GM21390 (cell line): ENCODE results near the gene YEATS2.
A peak's percentile ranks its signal among the peaks of the same experiment; 100 is the strongest.

ENCODE experiments used
- ATAC-seq: cut with Tn5 transposase; IDR thresholded peaks from one replicate; pipeline ENCODE4 v1.9.1; 2021; ENCODE audit not compliant: unreplicated experiment

Gene YEATS2

GRCh38 chr3:183810643-183811594 lies 113.3 kb downstream of the YEATS2 start:
- no peak for ATAC-seq

GRCh38 chr3:183811638-183812037 lies 114.0 kb downstream of the YEATS2 start:
- ATAC-seq: no peak

GRCh38 chr3:183812761-183813445 lies 115.3 kb downstream of the YEATS2 start:
- ATAC-seq: no peak

- ATAC-seq: no peak
Measured at GRCh38 chr3:183814240-183814639, 116.6 kb downstream of the YEATS2 start.

GRCh38 chr3:183815563-183815940 lies 118.0 kb downstream of the YEATS2 start:
- ATAC-seq: no peak

- ATAC-seq: no peak
Measured at GRCh38 chr3:183815951-183816475, 118.4 kb downstream of the YEATS2 start.

GRCh38 chr3:183816681-183817510 lies 119.3 kb downstream of the YEATS2 start:
- no peak for ATAC-seq

- ATAC-seq: no peak
Measured at GRCh38 chr3:183817639-183818038, 120.0 kb downstream of the YEATS2 start.

GRCh38 chr3:183818041-183818620 lies 120.5 kb downstream of the YEATS2 start:
- ATAC-seq: no peak

GRCh38 chr3:183818706-183819624 lies 121.4 kb downstream of the YEATS2 start:
- no peak for ATAC-seq

- ATAC-seq: no peak
Measured at GRCh38 chr3:183819831-183820230, 122.2 kb downstream of the YEATS2 start.

GRCh38 chr3:183822631-183823030 lies 125.0 kb downstream of the YEATS2 start:
- no peak for ATAC-seq

GRCh38 chr3:183823963-183824362 lies 126.4 kb downstream of the YEATS2 start:
- ATAC-seq: no peak

- ATAC-seq: peak; percentile 33
Measured at GRCh38 chr3:183824761-183825455, 127.3 kb downstream of the YEATS2 start.

- ATAC-seq: peak; percentile 57
Measured at GRCh38 chr3:183825456-183826161, 128.0 kb downstream of the YEATS2 start, which contains the start of gene MAP6D1. Gene MAP6D1, minus strand, starts transcription at chr3:183825577. Its CDS starts 30 bp downstream, at chr3:183825547.

GRCh38 chr3:183826448-183827250 lies 129.1 kb downstream of the YEATS2 start:
- ATAC-seq: no peak

- no peak for ATAC-seq
Measured at GRCh38 chr3:183827809-183828537, 130.4 kb downstream of the YEATS2 start.
